CD8-positive, alpha-beta memory T cell (primary cell): ENCODE results near the gene ACRV1. TPM values are rescaled to one million over a fixed set of nuclear protein-coding genes. Genes with fewer than 3 reads are reported as not detected.

ENCODE experiments used
- CTCF ChIA-PET: fragments of 350-600 bp; sonication (Branson Sonifier 250); formaldehyde crosslinking; loops from one replicate; lab custom pipeline; 2021; ENCODE audit warnings: antibody characterized with exemption; lab: Charles Lee
- POLR2A ChIA-PET: fragments of 350-600 bp; sonication (Branson Sonifier 250); formaldehyde crosslinking; loops from one replicate; lab custom pipeline; 2021; ENCODE audit warnings: antibody characterized with exemption; lab: Charles Lee
- DNase-seq, 5 donors: peaks; one replicate each; pipeline versions ENCODE4 v3.0.0 to v3.0.0-alpha.2; 2020 to 2022; ENCODE audit warnings: mixed read lengths in 1 of 5
- H3K27ac ChIP-seq: one replicate; pipeline ENCODE4 v1.7.0; 2013; ENCODE audit warnings: low read depth, mild to moderate bottlenecking, low read length, moderate library complexity
- H3K27me3 ChIP-seq: 2 replicates; pipeline ENCODE4 v1.7.0; 2013; ENCODE audit warnings: low read length, mild to moderate bottlenecking; ENCODE audit not compliant: insufficient read depth, poor library complexity, severe bottlenecking
- H3K36me3 ChIP-seq: 2 replicates; pipeline ENCODE4 v1.7.0; 2013; ENCODE audit warnings: mild to moderate bottlenecking, low read length, moderate library complexity; ENCODE audit not compliant: insufficient read depth
- H3K4me1 ChIP-seq: 2 replicates; pipeline ENCODE4 v1.7.0; 2013; ENCODE audit warnings: mild to moderate bottlenecking, low read length, moderate library complexity; ENCODE audit not compliant: insufficient read depth
- H3K4me3 ChIP-seq: 2 replicates; pipeline ENCODE4 v1.7.0; 2013; ENCODE audit warnings: mild to moderate bottlenecking, low read length
- H3K9me3 ChIP-seq: 2 replicates; pipeline ENCODE4 v1.7.0; 2013; ENCODE audit warnings: mild to moderate bottlenecking, low read length
- H3K27ac Mint-ChIP-seq, 8 donors: one replicate each; pipeline ENCODE4 v1.8.0; 2020 to 2021; ENCODE audit warnings: mixed read lengths in 8 of 8, mild to moderate bottlenecking in 6 of 8, inconsistent platforms in 3 of 8, moderate library complexity in 3 of 8
- H3K27me3 Mint-ChIP-seq, 2 donors: one replicate each; pipeline ENCODE4 v1.8.0; 2020 to 2021; ENCODE audit warnings: mixed read lengths in 2 of 2, mild to moderate bottlenecking in 1 of 2, moderate library complexity in 1 of 2
- H3K36me3 Mint-ChIP-seq, 3 donors: one replicate each; pipeline ENCODE4 v1.8.0; 2020 to 2021; ENCODE audit warnings: mixed read lengths in 3 of 3, inconsistent platforms in 1 of 3, mild to moderate bottlenecking in 1 of 3
- H3K4me1 Mint-ChIP-seq, 3 donors: one replicate each; pipeline ENCODE4 v1.8.0; 2020 to 2021; ENCODE audit warnings: mixed read lengths in 3 of 3, inconsistent platforms in 1 of 3, mild to moderate bottlenecking in 1 of 3
- H3K4me3 Mint-ChIP-seq, 7 donors: one replicate each; pipeline ENCODE4 v1.8.0; 2020 to 2021; ENCODE audit warnings: mixed read lengths in 7 of 7, mild to moderate bottlenecking in 6 of 7, moderate library complexity in 4 of 7, inconsistent platforms in 2 of 7
- H3K9me3 Mint-ChIP-seq, 5 donors: one replicate each; pipeline ENCODE4 v1.8.0; 2020 to 2022; ENCODE audit warnings: mixed read lengths in 5 of 5, mild to moderate bottlenecking in 3 of 5, moderate library complexity in 2 of 5, inconsistent platforms in 1 of 5
- polyA plus RNA-seq: library from polyadenylated mRNA; unstranded; fragments of 300-500 nt; fragmentation: Illumina TruSeq; gene quantifications from one replicate; pipeline ENCODE4 v1.2.3, GENCODE V29; 2021
- total RNA-seq, 2 experiments: library from RNA; stranded (reverse); gene quantifications; one replicate each; pipeline ENCODE4 v1.2.3, GENCODE V29; 2021

The ACRV1 gene
- total and polyA plus RNA-seq, 3 experiments from 2014 or later: not detected

GRCh38 chr11:125638315-125638714, 42.3 kb downstream of the ACRV1 start:
- ChIA-PET POLR2A (no interaction called here), CTCF (no interaction called here)
- DNase-seq: no peak
- H3K36me3 ChIP-seq: no peaks in the 10 kb centered on the region
- H3K27me3 ChIP-seq: no peaks in the 10 kb centered on the region
- Mint-ChIP-seq H3K9me3 (no peaks in the 10 kb centered on the region), H3K36me3 (peaks cover 0 to 1% (median 0%) of the 10 kb centered on the region in 3 donors), H3K27me3 (no peaks in the 10 kb centered on the region), H3K27ac (no peak overlapping the region), H3K4me1 (no peaks in the 10 kb centered on the region), H3K4me3 (no peak overlapping the region)
- no peak overlapping the region for H3K4me3 ChIP-seq
- no peaks in the 10 kb centered on the region for H3K9me3 ChIP-seq
- H3K27ac ChIP-seq: no peak overlapping the region
- H3K4me1 ChIP-seq: no peaks in the 10 kb centered on the region

- Mint-ChIP-seq H3K36me3 (peaks cover 0 to 1% (median 0%) of the 10 kb centered on the region in 3 donors), H3K27me3 (no peaks in the 10 kb centered on the region), H3K4me1 (no peaks in the 10 kb centered on the region), H3K9me3 (no peaks in the 10 kb centered on the region), H3K4me3 (no peak overlapping the region), H3K27ac (no peak overlapping the region)
- Histone ChIP-seq H3K27ac (no peak overlapping the region), H3K9me3 (no peaks in the 10 kb centered on the region), H3K27me3 (no peaks in the 10 kb centered on the region), H3K4me1 (no peaks in the 10 kb centered on the region), H3K36me3 (no peaks in the 10 kb centered on the region), H3K4me3 (no peak overlapping the region)
- POLR2A ChIA-PET: no interaction called here
- no peak for DNase-seq
- CTCF ChIA-PET: no interaction called here
These were observed 42.8 kb downstream of the ACRV1 start for GRCh38 chr11:125637840-125638239.

GRCh38 chr11:125627236-125627910, 53.3 kb downstream of the ACRV1 start:
- CTCF ChIA-PET: no interaction called here
- Mint-ChIP-seq H3K9me3 (no peaks in the 10 kb centered on the region), H3K27me3 (no peaks in the 10 kb centered on the region), H3K36me3 (peaks cover 0 to 6% (median 0%) of the 10 kb centered on the region in 3 donors), H3K4me3 (peak overlapping the region; percentile 92 to 99 (median 96)), H3K4me1 (peaks cover 21 to 31% (median 25%) of the 10 kb centered on the region in 3 donors), H3K27ac (peak overlapping the region in 7 of 8 donors; percentile 10 to 98 (median 79))
- no peaks in the 10 kb centered on the region for H3K36me3 ChIP-seq
- H3K4me1 ChIP-seq: peaks cover 13% of the 10 kb centered on the region
- no peaks in the 10 kb centered on the region for H3K9me3 ChIP-seq
- H3K27ac ChIP-seq: peak overlapping the region; percentile 97
- H3K27me3 ChIP-seq: no peaks in the 10 kb centered on the region
- H3K4me3 ChIP-seq: peak overlapping the region; percentile 95
- POLR2A ChIA-PET: no interaction called here
- DNase-seq: no peak

GRCh38 chr11:125626288-125626950, 54.2 kb downstream of the ACRV1 start:
- H3K27me3 Mint-ChIP-seq: no peaks in the 10 kb centered on the region

GRCh38 chr11:125625630-125626287, 54.9 kb downstream of the ACRV1 start:
- Histone ChIP-seq H3K36me3 (peaks cover 8% of the 10 kb centered on the region), H3K9me3 (no peaks in the 10 kb centered on the region), H3K27me3 (no peaks in the 10 kb centered on the region), H3K4me3 (peak overlapping the region; percentile 95), H3K4me1 (peaks cover 13% of the 10 kb centered on the region), H3K27ac (peak overlapping the region; percentile 97)
- no peaks in the 10 kb centered on the region for H3K27me3 Mint-ChIP-seq
- no peaks in the 10 kb centered on the region for H3K9me3 Mint-ChIP-seq
- H3K4me1 Mint-ChIP-seq: peaks cover 21 to 29% (median 25%) of the 10 kb centered on the region in 3 donors
- peak; percentile 67 to 85 (median 80) for DNase-seq
- ChIA-PET POLR2A (interaction anchor here (1.1 to 1.6 kb wide), 3 partner anchors 33 to 56 kb away, joined by 6 to 8 read pairs (median 8); partner anchors contain the start of genes EI24 and STT3A), CTCF (interaction anchor here (0.9 to 3.0 kb wide), 3 partner anchors 8 to 57 kb away, joined by 3 to 13 read pairs (median 4); partner anchors contain the start of genes EI24 and STT3A)
- H3K36me3 Mint-ChIP-seq: peaks cover 0 to 20% (median under 1%) of the 10 kb centered on the region in 3 donors
- peak overlapping the region; percentile 92 to 99 (median 98) for H3K27ac Mint-ChIP-seq
- H3K4me3 Mint-ChIP-seq: peak overlapping the region; percentile 92 to 99 (median 96)

More at GRCh38 chr11:125626288-125626950, 54.2 kb downstream of the ACRV1 start:
- H3K36me3 ChIP-seq: peaks cover 3% of the 10 kb centered on the region
- Mint-ChIP-seq H3K27ac (peak overlapping the region; percentile 66 to 99 (median 92)), H3K36me3 (peaks cover 0 to 14% (median 0%) of the 10 kb centered on the region in 3 donors), H3K4me1 (peaks cover 21 to 29% (median 25%) of the 10 kb centered on the region in 3 donors), H3K9me3 (no peaks in the 10 kb centered on the region), H3K4me3 (peak overlapping the region; percentile 92 to 99 (median 96))
- H3K4me3 ChIP-seq: peak overlapping the region; percentile 95
- POLR2A ChIA-PET: no interaction called here
- no peaks in the 10 kb centered on the region for H3K27me3 ChIP-seq
- DNase-seq: peak in 3 of 5 donors; percentile 21 to 46 (median 39)
- peaks cover 13% of the 10 kb centered on the region for H3K4me1 ChIP-seq
- no peaks in the 10 kb centered on the region for H3K9me3 ChIP-seq
- H3K27ac ChIP-seq: peak overlapping the region; percentile 97
- CTCF ChIA-PET: interaction anchor here (3.0 kb wide), 1 partner anchor 34 kb away, joined by 13 read pairs; the partner anchor contains the start of gene STT3A

- CTCF ChIA-PET: interaction anchor here (0.9 to 3.0 kb wide), 3 partner anchors 8 to 56 kb away, joined by 3 to 13 read pairs (median 4); partner anchors contain the start of genes EI24 and STT3A
- peaks cover 21 to 29% (median 25%) of the 10 kb centered on the region in 3 donors for H3K4me1 Mint-ChIP-seq
- H3K36me3 ChIP-seq: peaks cover 13% of the 10 kb centered on the region
These were observed 55.4 kb downstream of the ACRV1 start for GRCh38 chr11:125625225-125625629.

GRCh38 chr11:125624756-125625213, 55.9 kb downstream of the ACRV1 start, which contains the start of gene CHEK1:
CHEK1 (plus strand) TSS chr11:125625163; CDS start chr11:125626769, 1,606 bp downstream.
- peak within 1 kb of the TSS; percentile 95 for H3K4me3 ChIP-seq
- no peaks in the 10 kb centered on the region for H3K9me3 ChIP-seq
- H3K36me3 ChIP-seq: peaks cover 17% of the 10 kb centered on the region
- H3K36me3 Mint-ChIP-seq: peaks cover 0 to 30% (median 4%) of the 10 kb centered on the region in 3 donors
- H3K4me1 ChIP-seq: peaks cover 13% of the 10 kb centered on the region
- no peaks in the 10 kb centered on the region for H3K9me3 Mint-ChIP-seq
- peak within 1 kb of the TSS; percentile 97 for H3K27ac ChIP-seq
- DNase-seq: peak in 1 of 5 donors; percentile 3
- H3K27me3 ChIP-seq: no peaks in the 10 kb centered on the region
- H3K4me1 Mint-ChIP-seq: peaks cover 21 to 29% (median 25%) of the 10 kb centered on the region in 3 donors
- POLR2A ChIA-PET: interaction anchor here (1.1 to 1.6 kb wide), 3 partner anchors 32 to 55 kb away, joined by 6 to 8 read pairs (median 8); partner anchors contain the start of genes EI24 and STT3A
- CTCF ChIA-PET: interaction anchor here (0.9 to 3.0 kb wide), 3 partner anchors 9 to 56 kb away, joined by 3 to 13 read pairs (median 4); partner anchors contain the start of genes EI24 and STT3A
- H3K4me3 Mint-ChIP-seq: peak within 1 kb of the TSS; percentile 92 to 99 (median 96)
- H3K27me3 Mint-ChIP-seq: no peaks in the 10 kb centered on the region
- H3K27ac Mint-ChIP-seq: peak within 1 kb of the TSS; percentile 92 to 99 (median 98)

More at GRCh38 chr11:125625225-125625629, 55.4 kb downstream of the ACRV1 start:
- H3K9me3 ChIP-seq: no peaks in the 10 kb centered on the region
- no peaks in the 10 kb centered on the region for H3K27me3 ChIP-seq
- H3K4me3 Mint-ChIP-seq: peak overlapping the region; percentile 92 to 99 (median 96)
- peak overlapping the region; percentile 95 for H3K4me3 ChIP-seq
- H3K27ac ChIP-seq: peak overlapping the region; percentile 97
- POLR2A ChIA-PET: interaction anchor here (1.1 to 1.6 kb wide), 3 partner anchors 33 to 56 kb away, joined by 6 to 8 read pairs (median 8); partner anchors contain the start of genes EI24 and STT3A
- H3K27ac Mint-ChIP-seq: peak overlapping the region; percentile 92 to 99 (median 98)
- H3K36me3 Mint-ChIP-seq: peaks cover 0 to 26% (median 3%) of the 10 kb centered on the region in 3 donors
- no peaks in the 10 kb centered on the region for H3K27me3 Mint-ChIP-seq
- peaks cover 13% of the 10 kb centered on the region for H3K4me1 ChIP-seq
- H3K9me3 Mint-ChIP-seq: no peaks in the 10 kb centered on the region
- no peak for DNase-seq
